HUDEP-2 (cell line): ENCODE results near the gene CYTH1.

Experiments
- DNase-seq, 76 experiments: peaks; one replicate each; lab custom pipeline; 2025; ENCODE audit not compliant: unreplicated experiment in 76 of 76; lab: John Stamatoyannopoulos, UW

Gene CYTH1

GRCh38 chr17:78659546-78659945, 122.5 kb downstream of the CYTH1 start:
- DNase-seq, result no peak

- DNase-seq, result no peak
Measured at GRCh38 chr17:78658281-78658785, 123.7 kb downstream of the CYTH1 start.

GRCh38 chr17:78655251-78655940, 126.7 kb downstream of the CYTH1 start:
- no peak for DNase-seq

GRCh38 chr17:78654325-78654724, 127.7 kb downstream of the CYTH1 start:
- no peak for DNase-seq

GRCh38 chr17:78653382-78653781, 128.7 kb downstream of the CYTH1 start:
- no peak for DNase-seq

- DNase-seq, result no peak
Measured at GRCh38 chr17:78652913-78653312, 129.2 kb downstream of the CYTH1 start.

GRCh38 chr17:78652024-78652423, 130.0 kb downstream of the CYTH1 start:
- no peak for DNase-seq

GRCh38 chr17:78651554-78651953, 130.5 kb downstream of the CYTH1 start:
- no peak for DNase-seq

- DNase-seq, result no peak
Measured at GRCh38 chr17:78650093-78650715, 131.9 kb downstream of the CYTH1 start.

GRCh38 chr17:78648293-78648692, 133.8 kb downstream of the CYTH1 start:
- DNase-seq, result no peak

- DNase-seq, result no peak
Measured at GRCh38 chr17:78647032-78647431, 135.0 kb downstream of the CYTH1 start.

- no peak for DNase-seq
Measured at GRCh38 chr17:78645421-78646295, 136.4 kb downstream of the CYTH1 start.

- no peak for DNase-seq
Measured at GRCh38 chr17:78644931-78645351, 137.1 kb downstream of the CYTH1 start.

- DNase-seq, result no peak
Measured at GRCh38 chr17:78644224-78644623, 137.8 kb downstream of the CYTH1 start.

- no peak for DNase-seq
Measured at GRCh38 chr17:78643326-78643725, 138.7 kb downstream of the CYTH1 start.

- no peak for DNase-seq
Measured at GRCh38 chr17:78642707-78643106, 139.4 kb downstream of the CYTH1 start.

- DNase-seq, result no peak
Measured at GRCh38 chr17:78641666-78642065, 140.4 kb downstream of the CYTH1 start.

- no peak for DNase-seq
Measured at GRCh38 chr17:78641243-78641642, 140.8 kb downstream of the CYTH1 start.

- DNase-seq, result no peak
Measured at GRCh38 chr17:78640700-78641099, 141.4 kb downstream of the CYTH1 start.

GRCh38 chr17:78637643-78638420, 144.2 kb downstream of the CYTH1 start:
- DNase-seq, result no peak

GRCh38 chr17:78637146-78637545, 144.9 kb downstream of the CYTH1 start:
- DNase-seq, result no peak
